HL-60 (cell line): ENCODE results near the gene GET4.

Experiments used
- DNase-seq, 2 experiments: peaks; one replicate each; pipeline ENCODE4 v3.0.0-alpha.2; 2010 to 2020; ENCODE audit warnings: low read depth in 1 of 2, low spot score in 1 of 2
- H3K27ac ChIP-seq: fragments of 250-450 bp; sonication (Bioruptor Pico); replicated peaks from 2 replicates; pipeline ENCODE4 v1.5.1; 2020; ENCODE audit warnings: mild to moderate bottlenecking, moderate library complexity
- H3K27me3 ChIP-seq: fragments of 250-450 bp; sonication (Bioruptor Pico); 2 replicates; pipeline ENCODE4 v1.5.1; 2021; ENCODE audit warnings: mild to moderate bottlenecking, moderate library complexity; ENCODE audit not compliant: insufficient read depth, poor library complexity, severe bottlenecking
- H3K4me3 ChIP-seq: replicated peaks from 2 replicates; pipeline ENCODE4 v1.5.1; 2011; ENCODE audit warnings: mild to moderate bottlenecking, control low read depth, low read length; ENCODE audit not compliant: insufficient read depth
- CTCF ChIP-seq: IDR thresholded peaks from one replicate; pipeline ENCODE4 v1.5.1; 2011; ENCODE audit warnings: low read length, control low read depth, inconsistent platforms; ENCODE audit not compliant: insufficient read depth
- GABPA ChIP-seq: IDR thresholded peaks from 2 replicates; pipeline ENCODE4 v1.6.1; 2012; ENCODE audit warnings: low read depth
- POLR2AphosphoS5 ChIP-seq: IDR thresholded peaks from 2 replicates; pipeline ENCODE4 v1.6.1; 2012; ENCODE audit warnings: low read depth
- REST ChIP-seq: IDR thresholded peaks from 2 replicates; pipeline ENCODE4 v1.6.1; 2012; ENCODE audit warnings: low read depth; ENCODE audit not compliant: insufficient replicate concordance
- SPI1 ChIP-seq: IDR thresholded peaks from 2 replicates; pipeline ENCODE4 v1.6.1; 2012; ENCODE audit warnings: low read depth, mild to moderate bottlenecking, borderline replicate concordance

The GET4 gene

GRCh38 chr7:873367-874002 lies 2.9 kb upstream of the GET4 start:
- Histone ChIP-seq H3K27me3 (no peaks in the 10 kb centered on the region), H3K4me3 (no peak overlapping the region), H3K27ac (no peak overlapping the region)
- DNase-seq: peak; percentile 83 to 87
- TF ChIP-seq SPI1 (no peak; the same call in 1 of the 2 replicates), POLR2AphosphoS5 (peak; percentile 77), CTCF (peak; percentile 86)

GRCh38 chr7:874031-874749 lies 2.2 kb upstream of the GET4 start:
- H3K4me3 ChIP-seq: no peak overlapping the region
- H3K27ac ChIP-seq: no peak overlapping the region
- no peak for DNase-seq
- no peak for TF ChIP-seq CTCF
- TF ChIP-seq REST: no peak
- TF ChIP-seq GABPA: no peak
- no peak for TF ChIP-seq SPI1
- no peak for TF ChIP-seq POLR2AphosphoS5
- no peaks in the 10 kb centered on the region for H3K27me3 ChIP-seq

- no peaks in the 10 kb centered on the region for H3K27me3 ChIP-seq
- H3K4me3 ChIP-seq: no peak overlapping the region
- no peak overlapping the region for H3K27ac ChIP-seq
- no peak for TF ChIP-seq POLR2AphosphoS5
- no peak for TF ChIP-seq REST
- TF ChIP-seq SPI1: no peak
- no peak for TF ChIP-seq CTCF
- no peak for TF ChIP-seq GABPA
- DNase-seq: no peak
These were observed 1.3 kb upstream of the GET4 start for GRCh38 chr7:875051-875450.
